Measurements from ENCODE around the gene GABRG3.

GABRG3 gene

DNA sequence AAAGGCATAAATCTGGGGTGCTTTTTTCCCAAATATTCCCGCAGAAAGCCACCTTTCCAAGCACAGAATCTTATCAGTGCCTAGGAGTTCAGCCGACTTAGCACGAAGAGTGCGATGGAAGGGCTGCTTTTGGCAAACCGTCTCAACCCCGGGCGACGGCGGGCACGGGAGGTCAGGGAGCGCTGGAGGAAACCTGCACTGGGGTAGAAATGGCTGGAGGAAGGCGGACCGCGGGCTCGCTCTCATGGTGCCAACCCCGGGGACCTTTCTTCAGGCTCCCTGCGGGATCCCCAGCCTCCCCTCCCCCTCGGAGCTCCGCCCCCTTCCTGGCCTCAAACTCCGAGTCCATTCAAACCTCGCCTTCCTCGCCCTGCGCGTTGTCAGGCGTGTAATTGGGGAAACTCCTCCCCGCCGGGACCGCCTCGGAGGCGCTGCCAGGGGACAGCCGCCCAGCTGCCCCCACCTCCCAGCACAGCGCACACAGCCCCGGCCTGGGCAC lies at the start of gene GABRG3:
TSS of gene GABRG3 (plus strand) at position 470 of the 499 bp plus-strand sequence.
- in situ Hi-C loops (cut with MboI; ENCODE audit: low pct_unique_long_range_greater_than_20kb, low sequenced_read_pairs), result no loop called here
- no peak for DNase-seq

DNA sequence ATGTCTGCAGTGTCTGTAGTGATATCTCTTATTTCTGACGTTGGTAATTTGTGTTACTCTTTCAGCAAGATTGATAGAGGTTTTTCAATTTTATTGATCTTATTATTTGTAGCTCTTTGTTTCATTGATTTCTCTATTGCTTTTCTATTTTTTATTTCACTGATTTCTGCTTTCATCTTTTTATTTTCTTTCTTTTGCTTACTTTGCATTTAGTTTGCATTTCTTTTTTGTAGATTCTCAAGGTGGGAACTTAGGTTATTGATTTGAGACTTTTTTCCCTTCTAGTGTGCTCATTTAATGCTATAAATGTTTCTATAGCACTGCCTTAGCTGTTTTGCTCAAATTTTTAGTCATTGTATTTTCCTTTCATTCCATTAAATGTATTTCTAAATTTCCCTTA lies 49.5 kb upstream of the GABRG3 start:
- no peak for DNase-seq
- in situ Hi-C loops (cut with MboI; ENCODE audit: low pct_unique_long_range_greater_than_20kb, low sequenced_read_pairs), result no loop called here

DNA sequence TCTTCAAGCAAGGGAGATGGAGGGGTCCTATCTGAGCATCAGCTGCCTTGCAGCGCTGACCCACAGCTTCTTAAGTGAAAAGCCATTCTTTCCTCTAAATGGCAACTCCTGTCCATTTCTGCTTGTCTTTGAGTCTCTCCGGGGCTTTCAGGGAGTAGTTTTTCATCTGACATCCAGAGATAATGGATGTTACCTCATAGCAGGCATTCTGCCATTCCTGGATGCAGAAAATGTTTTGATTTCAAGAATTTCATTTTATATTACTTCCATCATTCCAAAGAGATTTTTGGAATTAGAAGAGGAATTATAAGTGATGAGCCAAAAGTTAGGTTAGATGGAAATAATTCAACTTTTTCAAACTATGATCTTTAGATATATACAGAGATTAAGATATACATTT lies 44.9 kb upstream of the GABRG3 start:
- in situ Hi-C loops (cut with MboI; ENCODE audit: low pct_unique_long_range_greater_than_20kb, low sequenced_read_pairs), result no loop called here
- no peak for DNase-seq

DNA sequence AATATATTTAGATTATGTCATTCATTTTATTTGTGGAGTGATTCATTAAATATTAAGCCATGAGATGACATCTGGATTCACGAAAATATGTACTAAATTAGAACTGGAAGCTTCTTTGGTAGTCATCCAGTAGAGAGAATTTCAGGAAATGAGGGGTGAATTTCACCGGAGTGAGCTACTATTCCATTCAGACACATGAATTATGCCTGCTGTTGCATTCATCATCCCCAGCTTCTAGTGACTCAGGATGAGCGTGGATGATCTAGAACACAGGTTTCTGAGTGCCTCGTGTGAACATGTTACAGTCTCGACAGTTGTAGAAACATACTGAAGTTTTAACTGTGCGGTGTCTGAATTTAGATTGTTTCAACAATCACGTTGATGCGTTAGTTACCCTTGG lies 42.9 kb upstream of the GABRG3 start:
- in situ Hi-C loops (cut with MboI; ENCODE audit: low pct_unique_long_range_greater_than_20kb, low sequenced_read_pairs), result no loop called here
- DNase-seq, result no peak

DNA sequence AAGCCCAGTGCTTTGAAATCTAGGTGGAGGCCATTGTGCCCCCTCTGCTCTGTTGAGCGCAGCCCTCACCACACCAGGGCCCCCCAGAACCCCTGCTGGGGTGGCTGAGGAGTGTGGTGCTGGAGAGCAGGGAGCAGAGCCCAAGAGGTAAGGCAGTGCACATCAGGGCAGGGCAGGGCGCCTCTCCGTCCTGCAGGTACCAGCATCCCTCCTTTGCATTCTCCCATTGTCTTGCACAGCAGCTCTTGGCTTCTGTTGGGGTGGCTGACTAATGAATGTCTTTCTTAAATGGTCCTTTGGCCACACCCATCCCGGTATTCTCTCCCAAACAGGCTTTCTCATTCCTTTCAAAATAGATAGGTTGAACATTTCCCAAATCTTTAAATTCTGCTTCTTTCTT lies 41.4 kb upstream of the GABRG3 start:
- no peak for DNase-seq
- in situ Hi-C loops (cut with MboI; ENCODE audit: low pct_unique_long_range_greater_than_20kb, low sequenced_read_pairs), result no loop called here

DNA sequence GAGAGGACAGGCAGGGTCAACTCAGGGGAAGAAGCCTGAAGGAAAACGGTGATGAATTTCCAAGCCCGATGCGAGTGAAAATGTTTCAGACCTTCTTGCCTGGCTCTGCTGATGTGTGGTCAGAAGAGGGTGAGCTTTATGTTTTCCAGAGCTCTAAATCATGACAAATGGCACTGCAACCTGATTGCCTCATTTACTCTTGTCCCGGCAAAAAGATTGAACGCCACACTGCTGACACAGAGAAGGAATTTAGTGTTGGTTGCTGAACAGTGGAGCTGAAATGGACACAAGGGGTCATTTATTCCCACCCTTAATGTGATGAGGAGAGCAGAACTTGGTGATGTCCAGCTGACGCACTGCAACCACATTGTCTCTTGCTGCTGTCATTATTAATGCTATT lies 36.1 kb upstream of the GABRG3 start:
- DNase-seq, result no peak
- in situ Hi-C loops (cut with MboI; ENCODE audit: low pct_unique_long_range_greater_than_20kb, low sequenced_read_pairs), result no loop called here

DNA sequence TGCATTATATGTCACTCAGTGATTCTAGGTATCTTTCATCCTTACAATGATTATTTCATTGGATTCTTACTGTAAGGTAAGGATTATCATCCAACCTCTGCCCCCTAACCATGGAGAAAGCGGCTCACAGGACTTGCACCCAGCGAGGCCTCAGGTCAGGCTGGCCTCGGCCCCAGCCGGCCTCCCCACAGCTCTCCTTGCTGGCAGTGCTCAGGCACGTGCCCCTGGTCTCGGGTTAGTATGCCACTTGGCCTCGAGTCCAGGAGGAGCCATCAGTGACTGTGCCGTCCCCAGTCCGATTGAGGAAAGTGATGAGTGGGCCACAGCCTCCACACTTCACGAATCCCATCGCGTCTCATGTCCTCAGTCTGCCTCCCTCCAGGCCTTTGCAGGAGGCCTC lies 35.7 kb upstream of the GABRG3 start:
- in situ Hi-C loops (cut with MboI; ENCODE audit: low pct_unique_long_range_greater_than_20kb, low sequenced_read_pairs), result no loop called here
- DNase-seq, result no peak

DNA sequence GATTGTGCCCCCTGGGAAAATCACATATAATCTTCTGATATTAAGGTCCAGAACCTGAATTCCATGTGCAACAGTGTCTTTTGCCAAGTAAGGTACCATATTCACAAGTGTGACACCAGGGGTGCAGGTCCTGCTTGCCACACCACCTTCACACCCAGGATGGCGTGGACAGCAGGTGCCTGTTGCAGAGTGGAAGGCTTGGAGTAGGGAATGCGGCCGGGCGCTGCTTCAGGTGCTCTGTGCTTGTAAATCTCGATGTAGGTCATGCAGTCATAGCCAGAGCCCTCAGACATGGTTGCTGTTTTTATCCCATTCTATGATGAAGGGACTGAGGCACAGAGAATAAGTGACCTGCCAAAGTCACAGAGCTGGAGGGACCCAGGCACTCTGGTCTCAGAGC lies 34.5 kb upstream of the GABRG3 start:
- in situ Hi-C loops (cut with MboI; ENCODE audit: low pct_unique_long_range_greater_than_20kb, low sequenced_read_pairs), result no loop called here

DNA sequence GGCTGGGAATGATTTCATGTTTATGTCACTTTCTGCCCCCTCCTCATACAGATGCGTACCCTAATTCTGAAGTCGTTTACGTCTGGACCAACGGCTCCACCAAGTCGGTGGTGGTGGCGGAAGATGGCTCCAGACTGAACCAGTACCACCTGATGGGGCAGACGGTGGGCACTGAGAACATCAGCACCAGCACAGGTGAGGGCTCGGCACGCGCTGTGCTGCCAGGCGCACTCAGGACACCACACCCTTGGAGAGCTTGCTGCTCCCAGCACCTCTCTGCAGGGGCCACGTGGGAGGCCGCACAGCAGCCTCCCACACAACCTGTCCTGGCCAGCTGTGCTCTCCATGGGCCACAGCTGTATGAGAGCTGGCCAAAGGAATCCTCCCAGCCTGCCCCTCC lies 33.8 kb upstream of the GABRG3 start:
- DNase-seq, result no peak
- in situ Hi-C loops (cut with MboI; ENCODE audit: low pct_unique_long_range_greater_than_20kb, low sequenced_read_pairs), result no loop called here

More for the DNA sequence above, 34.5 kb upstream of the GABRG3 start:
- DNase-seq, result no peak

DNA sequence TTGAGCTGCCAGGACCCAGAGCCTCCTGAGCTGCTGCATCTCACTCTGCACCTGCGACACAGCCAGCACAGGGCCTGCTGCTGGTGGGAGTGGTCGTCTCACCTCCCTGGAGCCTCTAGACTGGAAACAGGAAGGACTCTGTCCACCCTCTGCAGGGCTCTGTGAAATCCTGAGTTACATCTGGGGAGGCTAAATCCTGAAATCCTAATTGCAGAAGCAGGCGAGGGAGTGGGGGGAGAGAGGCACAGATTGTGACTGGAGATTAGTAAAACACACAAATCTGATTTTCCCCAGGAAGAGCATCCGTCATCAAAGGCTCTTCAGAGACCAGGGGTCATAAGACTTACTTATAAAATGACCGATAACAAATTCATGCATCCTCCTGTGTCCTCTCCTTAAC lies 31.6 kb upstream of the GABRG3 start:
- in situ Hi-C loops (cut with MboI; ENCODE audit: low pct_unique_long_range_greater_than_20kb, low sequenced_read_pairs), result no loop called here
- no peak for DNase-seq

DNA sequence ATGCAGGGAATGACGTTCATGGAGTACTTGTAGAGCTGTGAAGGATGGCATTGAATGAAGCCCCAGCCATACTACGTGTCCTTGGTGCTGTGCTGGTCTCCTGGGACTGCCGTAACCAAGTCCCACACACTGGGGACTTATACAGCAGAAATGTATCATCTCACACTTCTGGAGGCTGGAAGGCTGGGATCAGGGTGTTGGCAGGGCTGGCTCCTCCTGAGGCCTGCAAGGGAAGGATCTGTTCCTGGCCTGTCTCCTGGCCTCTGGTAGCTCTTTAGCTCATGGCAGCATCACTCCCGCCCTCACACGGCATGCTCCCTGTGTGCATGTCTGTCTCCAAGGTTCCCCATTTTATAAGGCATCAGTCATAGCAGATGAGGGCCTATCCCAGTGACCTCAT lies 29.5 kb upstream of the GABRG3 start:
- DNase-seq, result no peak
- in situ Hi-C loops (cut with MboI; ENCODE audit: low pct_unique_long_range_greater_than_20kb, low sequenced_read_pairs), result no loop called here

DNA sequence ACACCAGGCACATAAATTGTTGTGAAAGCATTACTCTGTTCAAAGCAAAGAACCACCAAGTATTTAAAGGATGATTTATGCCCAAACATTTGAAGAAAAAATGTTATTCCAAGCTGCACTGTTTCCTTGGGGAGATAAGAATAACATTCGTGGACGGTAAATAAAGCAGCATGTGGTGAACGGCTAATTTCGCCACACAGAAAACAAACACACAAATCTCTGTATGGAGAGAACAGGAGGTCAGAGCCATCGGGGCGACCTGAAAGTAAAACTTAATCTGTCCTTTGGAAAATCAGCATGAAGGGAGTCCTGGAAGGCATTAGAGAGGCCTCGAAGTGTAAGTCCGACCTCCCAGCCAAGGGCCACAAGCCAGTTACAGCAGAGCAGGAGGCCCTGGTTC lies 27.1 kb upstream of the GABRG3 start:
- in situ Hi-C loops (cut with MboI; ENCODE audit: low pct_unique_long_range_greater_than_20kb, low sequenced_read_pairs), result no loop called here
- DNase-seq, result no peak

DNA sequence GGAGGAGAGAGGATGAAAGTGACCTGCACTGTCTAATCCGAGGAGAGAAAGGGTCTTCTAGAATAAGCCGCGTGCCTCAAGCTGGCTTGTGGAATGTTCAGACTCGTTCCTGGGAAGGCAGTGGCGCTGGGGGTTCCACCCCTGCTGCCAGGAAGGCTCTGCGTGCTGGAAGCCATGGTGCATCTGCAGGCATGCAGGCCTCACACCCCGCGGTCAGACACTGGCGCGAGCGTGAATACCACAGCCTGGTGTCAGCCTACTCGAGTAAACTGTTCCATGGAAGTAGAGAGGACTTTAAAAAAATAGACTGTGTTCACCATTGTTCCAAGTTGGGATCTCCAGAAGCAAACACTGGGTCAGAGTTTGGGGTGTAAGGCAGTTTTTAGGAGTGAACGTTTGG lies 25.9 kb upstream of the GABRG3 start:
- no peak for DNase-seq

DNA sequence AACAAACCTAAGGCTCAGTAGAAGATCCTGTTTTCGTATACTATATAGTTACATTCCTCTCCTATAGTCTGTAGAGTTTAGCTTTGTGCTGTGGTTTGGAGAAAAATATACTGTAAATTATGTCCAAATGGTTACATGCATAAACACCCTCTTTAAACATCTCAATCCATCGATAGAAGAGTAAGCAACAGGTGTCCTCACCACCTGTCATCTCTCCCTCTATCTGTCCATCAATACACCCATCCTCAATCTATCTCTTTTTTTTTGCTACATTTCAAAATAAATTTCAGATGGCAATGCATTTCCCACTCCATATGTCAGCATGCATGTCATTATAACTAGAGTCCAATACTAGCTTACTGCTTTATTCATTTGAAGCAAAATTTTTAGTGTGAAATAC lies 21.0 kb upstream of the GABRG3 start:
- in situ Hi-C loops (cut with MboI; ENCODE audit: low pct_unique_long_range_greater_than_20kb, low sequenced_read_pairs), result no loop called here

More for the DNA sequence above, 25.9 kb upstream of the GABRG3 start:
- in situ Hi-C loops (cut with MboI; ENCODE audit: low pct_unique_long_range_greater_than_20kb, low sequenced_read_pairs), result no loop called here

DNA sequence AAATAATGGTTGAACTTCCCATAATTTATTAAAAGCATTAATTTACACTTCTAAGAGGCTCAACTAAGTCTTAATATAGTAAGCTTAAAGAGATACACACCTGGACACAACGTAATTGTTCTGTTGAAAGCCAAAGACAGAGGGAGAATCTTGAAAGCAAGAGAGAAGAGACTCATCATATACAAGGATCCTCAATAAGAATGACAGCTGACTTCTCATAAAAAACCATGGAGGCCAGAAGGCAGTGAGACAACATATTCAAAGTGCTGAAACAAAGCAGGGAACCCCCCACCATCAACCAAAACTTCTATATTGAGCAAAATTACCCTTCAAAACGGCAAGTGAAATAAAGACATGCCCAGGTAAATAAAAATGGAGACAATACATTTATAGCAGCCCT lies 16.6 kb upstream of the GABRG3 start:
- DNase-seq, result no peak
- in situ Hi-C loops (cut with MboI; ENCODE audit: low pct_unique_long_range_greater_than_20kb, low sequenced_read_pairs), result no loop called here

More for the DNA sequence above, 21.0 kb upstream of the GABRG3 start:
- no peak for DNase-seq

DNA sequence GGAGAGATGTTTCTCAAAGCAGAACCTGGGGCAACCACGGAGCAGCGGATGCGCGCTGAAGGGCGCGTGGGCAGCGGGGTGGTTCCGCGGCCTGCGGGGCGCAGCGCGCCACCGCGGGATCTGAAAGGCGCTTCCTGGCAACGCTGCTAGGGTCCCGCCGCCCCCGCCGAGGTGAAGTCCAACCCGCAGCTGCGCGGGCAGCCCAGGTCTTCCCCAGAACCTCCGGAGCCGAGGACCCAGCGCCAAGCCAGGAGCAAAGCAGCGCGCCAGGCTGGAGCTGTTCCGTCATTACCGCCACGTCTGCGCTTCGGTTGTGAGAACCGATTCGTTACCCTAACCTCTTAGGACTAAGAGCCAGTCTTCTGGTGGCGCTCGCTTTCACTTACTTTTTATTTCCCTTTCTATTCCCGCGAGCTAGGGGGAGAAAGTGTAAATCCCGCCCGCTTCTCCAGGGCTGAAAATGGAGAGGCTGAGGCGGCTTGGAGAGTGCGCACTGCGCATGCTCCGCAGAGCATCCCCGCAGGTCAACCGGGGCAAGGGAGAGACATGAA lies 3.2 kb upstream of the GABRG3 start:
- DNase-seq, result no peak
- in situ Hi-C loops (cut with MboI; ENCODE audit: low pct_unique_long_range_greater_than_20kb, low sequenced_read_pairs), result no loop called here

DNA sequence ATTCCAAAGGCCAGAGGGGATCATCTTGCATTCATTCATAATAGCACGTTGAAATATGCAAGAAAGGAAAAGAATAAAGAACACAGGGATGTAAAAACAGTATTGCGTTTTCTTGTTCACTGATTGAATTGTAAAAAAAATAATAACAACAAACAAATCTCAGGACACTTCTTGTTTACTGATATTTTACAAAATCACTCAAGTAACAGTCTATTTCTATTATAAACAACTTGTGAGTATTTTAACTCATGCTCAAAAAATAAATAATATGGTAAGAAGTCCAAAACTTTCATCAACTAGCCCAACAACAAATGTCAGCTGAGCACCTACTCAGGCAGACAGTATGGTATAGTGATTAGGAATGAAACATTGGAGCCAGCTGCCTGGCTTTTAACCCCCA lies 2.2 kb upstream of the GABRG3 start:
- in situ Hi-C loops (cut with MboI; ENCODE audit: low pct_unique_long_range_greater_than_20kb, low sequenced_read_pairs), result no loop called here
- no peak for DNase-seq

DNA sequence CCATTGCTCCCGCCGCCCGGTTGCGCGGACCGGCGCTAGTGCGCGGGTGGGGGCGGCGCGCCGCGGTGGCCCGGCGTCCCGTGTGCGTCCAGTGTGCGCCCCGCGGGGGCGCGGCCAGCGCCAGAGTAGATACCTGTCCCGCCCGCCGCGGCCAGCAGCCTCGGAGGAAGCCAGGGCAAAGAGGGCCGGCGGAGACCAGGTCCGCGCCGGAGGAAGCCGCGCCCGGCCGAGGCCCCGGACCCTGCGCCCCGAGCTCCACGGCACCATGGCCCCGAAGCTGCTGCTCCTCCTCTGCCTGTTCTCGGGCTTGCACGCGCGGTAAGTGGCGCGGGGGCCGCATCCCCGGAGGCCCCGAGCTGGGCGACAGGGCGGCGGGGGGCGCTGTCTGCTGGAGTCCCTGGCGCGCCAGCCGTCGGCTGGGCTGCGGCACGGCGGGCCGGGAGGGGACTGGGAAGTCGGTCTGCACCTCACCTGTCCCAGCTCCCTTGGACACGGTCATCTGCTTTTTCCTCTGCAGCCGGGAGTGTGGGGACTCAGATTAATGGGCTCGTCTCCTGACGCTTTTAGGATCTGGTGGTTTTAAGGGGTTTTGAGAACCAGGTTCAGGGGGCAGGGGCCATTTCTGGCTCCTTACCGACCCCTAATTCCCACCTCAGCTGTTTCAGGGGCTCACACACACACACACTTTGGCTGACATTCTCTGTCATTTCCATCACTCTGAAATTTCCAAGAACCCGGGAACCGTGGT lies 464 bp downstream of the GABRG3 start:
- in situ Hi-C loops (cut with MboI; ENCODE audit: low pct_unique_long_range_greater_than_20kb, low sequenced_read_pairs), result no loop called here
- DNase-seq, result no peak

DNA sequence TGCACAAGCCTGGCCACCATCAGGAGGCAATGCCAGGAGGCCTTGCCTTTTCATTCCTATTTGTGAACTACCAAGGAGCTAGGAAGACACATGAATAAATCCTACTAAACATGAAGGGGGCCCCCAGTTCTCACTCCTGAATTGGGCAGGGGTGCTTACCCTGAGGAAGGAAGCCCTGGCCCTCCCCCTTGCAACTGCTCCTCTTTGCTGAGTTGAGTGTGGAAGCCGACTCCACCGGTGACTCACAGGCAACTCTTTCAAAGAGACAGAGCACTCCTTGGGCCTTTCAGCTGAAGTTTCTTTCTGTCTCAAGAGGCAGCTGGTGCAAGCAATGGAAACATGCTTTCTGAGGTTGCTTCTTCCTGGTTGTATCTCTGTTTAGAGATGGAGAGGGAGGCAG lies 1.7 kb downstream of the GABRG3 start:
- no peak for DNase-seq
- in situ Hi-C loops (cut with MboI; ENCODE audit: low pct_unique_long_range_greater_than_20kb, low sequenced_read_pairs), result no loop called here

DNA sequence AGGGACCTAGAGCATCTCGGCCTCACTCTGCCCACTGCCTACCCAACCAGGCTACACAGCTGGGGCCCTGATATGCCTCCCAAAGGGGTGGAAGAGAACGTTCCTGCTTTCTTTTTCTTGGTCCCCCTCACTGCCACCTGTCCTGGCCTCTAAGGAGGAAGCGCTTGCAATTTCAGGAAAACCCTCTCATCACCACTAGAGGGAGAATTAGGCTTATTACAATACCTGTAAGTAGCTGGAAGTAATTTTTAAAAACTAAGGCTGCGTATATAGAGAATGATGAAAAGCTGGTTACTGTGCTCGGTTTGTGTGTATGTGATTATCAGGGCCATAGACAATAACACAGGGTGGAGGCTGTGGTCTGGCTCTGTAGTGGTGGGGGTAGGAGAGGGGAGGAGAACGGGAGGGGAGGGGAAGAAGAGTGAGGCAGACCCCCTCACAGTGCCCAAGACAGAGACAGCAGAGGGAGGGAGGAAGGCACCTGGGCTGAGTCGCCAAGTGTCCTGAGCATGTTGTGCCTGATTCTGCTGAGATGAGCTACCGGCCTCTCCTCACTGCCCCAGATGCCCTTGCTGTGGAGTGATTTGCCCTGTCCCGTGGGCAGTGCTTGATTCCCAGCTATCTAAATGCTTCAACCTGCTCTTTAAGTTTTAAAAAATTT lies 3.3 kb downstream of the GABRG3 start:
- in situ Hi-C loops (cut with MboI; ENCODE audit: low pct_unique_long_range_greater_than_20kb, low sequenced_read_pairs), result no loop called here
- DNase-seq, result peak; percentile 20

Data from KBM-7 (cell line).